Activated naive CD8-positive, alpha-beta T cell treated with anti-CD3 and anti-CD28 coated beads for 36 hours (primary cell): ENCODE data around the gene NSMCE1. TPM values are rescaled to one million over a fixed set of nuclear protein-coding genes. Genes with fewer than 3 reads are reported as not detected.

Experiments
- DNase-seq: peaks from one replicate; pipeline ENCODE4 v3.0.0; 2021
- H3K27ac Mint-ChIP-seq: one replicate; pipeline ENCODE4 v1.8.0; 2022; ENCODE audit warnings: mild to moderate bottlenecking, moderate library complexity, mixed read lengths
- H3K27me3 Mint-ChIP-seq: one replicate; pipeline ENCODE4 v1.8.0; 2022; ENCODE audit warnings: mild to moderate bottlenecking, mixed read lengths
- H3K36me3 Mint-ChIP-seq: one replicate; pipeline ENCODE4 v1.8.0; 2021; ENCODE audit warnings: mild to moderate bottlenecking, mixed read lengths
- H3K4me1 Mint-ChIP-seq: one replicate; pipeline ENCODE4 v1.8.0; 2021; ENCODE audit warnings: mixed read lengths
- H3K4me3 Mint-ChIP-seq: one replicate; pipeline ENCODE4 v1.8.0; 2022; ENCODE audit warnings: mild to moderate bottlenecking, moderate library complexity, mixed read lengths
- H3K9me3 Mint-ChIP-seq: one replicate; pipeline ENCODE4 v1.8.0; 2022; ENCODE audit warnings: mixed read lengths
- total RNA-seq, 2 experiments: library from RNA; stranded (reverse); gene quantifications; one replicate each; pipeline ENCODE4 v1.2.3, GENCODE V29; 2021

NSMCE1 gene
- total RNA-seq, 2 experiments from 2014 or later, result 133 to 146 TPM

DNA sequence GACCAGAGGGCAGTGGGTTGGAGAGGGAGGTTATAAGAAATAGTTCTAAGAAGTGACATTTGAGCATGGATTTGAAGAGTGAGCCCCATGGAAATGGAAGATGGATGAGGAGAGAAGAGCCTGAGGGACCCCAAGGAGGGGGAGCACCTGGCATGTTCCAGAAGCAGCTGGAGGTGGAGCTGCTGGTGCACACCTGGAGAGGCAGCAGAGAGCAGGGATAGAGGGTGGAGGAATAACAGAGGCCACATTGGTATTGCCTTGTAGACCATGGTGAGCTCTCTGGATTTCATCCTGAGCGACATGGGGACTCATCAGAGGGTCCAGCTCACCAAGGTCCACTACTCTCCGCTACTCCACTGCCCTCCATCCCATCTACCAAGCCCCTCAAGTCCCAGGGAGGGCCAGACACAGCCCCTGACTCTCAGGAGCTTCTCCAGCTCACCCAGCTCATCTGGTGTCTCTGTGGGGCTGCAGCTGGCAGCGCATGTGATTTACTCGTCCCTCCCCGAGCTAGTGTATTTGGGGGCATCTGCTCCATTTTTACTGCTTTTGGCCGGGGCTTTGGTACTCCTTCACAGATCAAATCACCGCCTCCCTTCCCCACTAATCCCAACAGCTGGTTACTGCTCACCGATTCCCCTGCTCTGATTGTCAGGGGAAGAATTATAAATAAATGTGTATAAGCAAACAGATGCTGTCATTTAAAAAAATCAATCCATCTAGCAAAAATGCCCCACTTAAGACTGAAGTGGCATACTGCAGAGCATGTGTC, 87.4 kb downstream of the NSMCE1 start:
- H3K4me3 Mint-ChIP-seq, result no peak overlapping the region
- DNase-seq, result no peak
- H3K27me3 Mint-ChIP-seq, result no peaks in the 10 kb centered on the region
- H3K36me3 Mint-ChIP-seq, result no peaks in the 10 kb centered on the region
- no peaks in the 10 kb centered on the region for H3K9me3 Mint-ChIP-seq
- no peak overlapping the region for H3K27ac Mint-ChIP-seq
- H3K4me1 Mint-ChIP-seq, result peaks cover 38% of the 10 kb centered on the region

DNA sequence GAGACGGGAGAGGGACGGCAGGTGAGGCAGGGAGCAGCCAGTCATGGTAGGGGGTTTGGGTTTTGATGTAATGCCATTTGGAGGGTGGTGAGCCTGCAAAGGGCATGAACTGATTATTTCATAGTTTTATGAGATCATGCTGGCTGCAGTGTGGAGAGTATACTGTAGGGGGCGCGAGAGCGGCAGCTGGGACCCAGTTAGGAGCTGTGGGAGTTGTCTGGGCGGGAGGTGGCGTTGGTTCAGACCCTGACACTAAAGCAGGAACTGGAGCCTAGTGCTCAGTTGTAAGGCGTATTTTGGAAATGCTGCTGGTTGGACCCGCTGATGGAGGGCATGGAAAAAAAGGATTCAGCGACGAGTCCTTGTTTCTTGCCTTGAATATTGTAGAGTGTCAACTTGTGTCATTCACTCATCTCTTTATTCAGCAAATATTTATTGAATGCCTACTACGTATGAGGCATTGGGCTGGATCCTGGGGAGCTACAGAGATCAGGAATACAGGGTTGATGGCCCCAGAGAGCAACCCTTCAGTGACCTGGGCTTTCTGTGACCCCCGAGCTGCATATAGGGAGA, 89.0 kb downstream of the NSMCE1 start:
- H3K27ac Mint-ChIP-seq, result peak overlapping the region; percentile 62
- H3K4me1 Mint-ChIP-seq, result peaks cover 36% of the 10 kb centered on the region
- H3K36me3 Mint-ChIP-seq, result no peaks in the 10 kb centered on the region
- H3K27me3 Mint-ChIP-seq, result no peaks in the 10 kb centered on the region
- no peak overlapping the region for H3K4me3 Mint-ChIP-seq
- DNase-seq, result peak; percentile 81
- H3K9me3 Mint-ChIP-seq, result no peaks in the 10 kb centered on the region

DNA sequence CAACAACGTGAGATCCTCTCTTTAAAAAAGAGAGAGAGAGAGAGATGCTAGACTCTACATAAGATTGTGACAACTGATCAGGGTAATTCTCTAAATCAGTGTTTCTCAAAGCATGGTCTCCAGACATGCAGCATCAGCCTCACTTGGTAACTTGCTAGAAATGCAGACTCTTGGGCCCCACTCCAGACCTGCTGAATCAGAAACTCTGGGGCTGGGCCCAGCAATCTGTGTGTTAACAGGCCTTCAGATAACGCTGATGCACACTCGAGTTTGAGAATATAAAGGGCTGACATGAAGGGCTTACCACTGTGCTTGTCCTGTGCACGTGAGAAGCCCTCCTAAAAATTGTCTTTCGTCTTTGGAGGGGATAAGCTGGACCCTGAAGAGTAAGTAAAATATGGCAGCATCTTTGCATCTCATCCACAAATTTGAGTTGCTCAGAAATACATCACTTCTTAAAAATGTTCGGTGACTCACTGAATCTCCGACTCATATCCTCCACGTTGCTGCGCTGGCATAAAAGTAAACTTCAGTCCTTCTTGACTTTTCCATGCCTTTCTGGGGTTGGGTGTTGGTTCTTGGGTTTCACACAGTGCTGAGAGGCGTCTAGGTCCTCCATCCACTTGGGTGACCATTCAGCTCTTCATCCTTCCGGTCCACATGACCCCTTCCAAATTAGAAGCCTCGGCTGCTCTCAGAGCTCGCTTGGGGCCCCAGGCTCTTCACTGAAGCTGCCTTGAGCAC, 91.4 kb downstream of the NSMCE1 start:
- Mint-ChIP-seq H3K9me3 (peaks cover under 1% of the 10 kb centered on the region), H3K27me3 (no peaks in the 10 kb centered on the region), H3K36me3 (peaks cover under 1% of the 10 kb centered on the region), H3K4me1 (peaks cover 55% of the 10 kb centered on the region), H3K4me3 (no peak overlapping the region), H3K27ac (peak overlapping the region; percentile 62)
- peak; percentile 23 for DNase-seq

DNA sequence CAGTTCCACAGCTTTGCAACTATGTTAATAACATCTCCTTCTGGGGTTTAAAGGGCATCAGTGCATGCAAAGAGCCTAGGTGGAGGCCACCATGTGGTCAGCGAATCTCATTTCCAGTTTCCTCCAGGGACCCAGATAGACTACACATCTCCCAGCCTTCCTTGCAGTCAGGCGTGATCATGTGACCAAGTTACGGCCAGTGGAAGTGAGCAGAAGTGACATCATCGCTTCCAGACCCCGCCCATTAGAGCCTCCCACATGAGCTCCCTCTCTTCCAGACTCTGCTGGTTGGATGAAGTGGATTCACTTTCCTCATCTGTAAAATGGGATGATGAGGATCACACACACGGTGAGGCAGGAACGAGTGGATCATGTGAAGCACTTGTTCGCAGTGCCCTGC, 92.7 kb downstream of the NSMCE1 start:
- DNase-seq, result no peak
- peaks cover 9% of the 10 kb centered on the region for H3K36me3 Mint-ChIP-seq
- H3K27me3 Mint-ChIP-seq, result no peaks in the 10 kb centered on the region
- peaks cover 10% of the 10 kb centered on the region for H3K9me3 Mint-ChIP-seq
- no peak overlapping the region for H3K4me3 Mint-ChIP-seq
- peaks cover 60% of the 10 kb centered on the region for H3K4me1 Mint-ChIP-seq
- H3K27ac Mint-ChIP-seq, result no peak overlapping the region

Other genes starting within 250 kb of the NSMCE1 start
- not detected for gene C16orf82, start 201.8 kb downstream of the NSMCE1 start, total RNA-seq
- gene KDM8, start 65.2 kb downstream of the NSMCE1 start, total RNA-seq, result 10 to 100 TPM in 1 of 2 experiments, 1 to 10 TPM in 1; 9.9 to 12.2 TPM
- gene IL4R, start 45.2 kb upstream of the NSMCE1 start, total RNA-seq, result 100 to 1,000 TPM; 183 to 190 TPM
- 10 to 100 TPM; 99.3 to 99.5 TPM for gene IL21R, start 133.4 kb upstream of the NSMCE1 start, total RNA-seq